SJSA1 (cell line): ENCODE data around the gene ASCL2. TPM values are rescaled to one million over a fixed set of nuclear protein-coding genes. Genes with fewer than 3 reads are reported as not detected.
"Not testable (repeated sequence)": the region's sequence is repeated elsewhere in the genome, so short reads cannot be mapped to it uniquely, and the experiment has no call there.

Source experiments
- DNase-seq, 2 experiments: peaks; one replicate each; pipeline ENCODE4 v3.0.0-alpha.2; 2015 to 2020; ENCODE audit warnings: low spot score in 2 of 2, low read depth in 1 of 2
- H3K27ac ChIP-seq: fragments of 250-450 bp; sonication (Bioruptor Pico); 2 replicates; pipeline ENCODE4 v1.5.1; 2020; ENCODE audit warnings: mild to moderate bottlenecking, moderate library complexity
- H3K27me3 ChIP-seq: fragments of 250-450 bp; sonication (Bioruptor Pico); replicated peaks from 2 replicates; pipeline ENCODE4 v1.5.1; 2020; ENCODE audit warnings: mild to moderate bottlenecking, moderate library complexity
- H3K36me3 ChIP-seq: fragments of 250-450 bp; sonication (Bioruptor Pico); 2 replicates; pipeline ENCODE4 v1.5.1; 2020; ENCODE audit warnings: mild to moderate bottlenecking
- H3K4me1 ChIP-seq: fragments of 250-450 bp; sonication (Bioruptor Pico); replicated peaks from 2 replicates; pipeline ENCODE4 v1.6.1; 2021; ENCODE audit warnings: mild to moderate bottlenecking
- H3K4me3 ChIP-seq: fragments of 250-450 bp; sonication (Bioruptor Pico); 2 replicates; pipeline ENCODE4 v1.5.1; 2020; ENCODE audit warnings: mild to moderate bottlenecking
- H3K9me3 ChIP-seq: fragments of 250-450 bp; sonication (Bioruptor Pico); replicated peaks from 2 replicates; pipeline ENCODE4 v1.5.1; 2020; ENCODE audit warnings: mild to moderate bottlenecking
- total RNA-seq: library from RNA; depleted of rRNA; stranded (reverse); fragments of >200 nt; shearing (Covaris generic); gene quantifications from 2 replicates; pipeline ENCODE4 v1.2.3, GENCODE V29; 2014

Gene ASCL2
- total RNA-seq, 1 experiment from 2014 or later = not detected

DNA sequence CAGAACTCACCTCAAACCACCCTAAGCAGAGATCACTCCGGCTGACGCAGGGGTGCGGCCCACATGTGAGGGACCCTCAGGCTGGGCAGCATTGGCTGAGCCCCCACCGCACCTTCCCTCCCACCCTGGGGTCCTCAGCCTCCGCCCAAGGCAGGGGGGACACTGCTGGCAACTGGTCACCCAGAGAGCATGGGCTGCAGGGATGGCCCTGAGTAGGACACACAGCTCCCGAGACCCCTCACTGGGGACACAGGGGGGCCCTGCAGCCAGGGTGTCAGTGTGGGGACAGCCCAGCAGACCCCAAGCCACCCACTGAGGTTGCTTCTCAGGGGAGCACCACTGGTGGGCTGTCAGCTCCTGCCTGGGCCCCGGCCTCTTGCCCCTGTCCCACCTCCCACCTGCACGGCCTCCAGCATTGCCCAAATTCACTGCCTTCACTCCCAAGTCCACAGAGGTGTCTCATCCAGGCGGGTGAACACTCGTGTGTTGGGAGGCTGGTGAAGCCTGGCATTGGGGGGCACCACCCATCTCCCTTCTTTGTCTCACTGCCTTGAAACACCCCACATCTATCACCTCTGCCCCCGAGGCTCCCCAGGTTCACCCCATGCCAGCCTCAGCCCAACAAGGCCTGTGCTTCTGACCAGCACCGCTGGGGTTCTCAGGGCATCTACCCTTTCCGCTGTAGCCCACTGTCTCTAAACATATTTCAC, 26.7 kb upstream of the ASCL2 start:
- peak in 1 of 2 experiments; percentile 43 for DNase-seq
- Histone ChIP-seq H3K27me3 (no peaks in the 10 kb centered on the region), H3K36me3 (no peaks in the 10 kb centered on the region), H3K27ac (no peak overlapping the region), H3K4me1 (peaks cover 7% of the 10 kb centered on the region), H3K9me3 (no peaks in the 10 kb centered on the region), H3K4me3 (no peak overlapping the region)

DNA sequence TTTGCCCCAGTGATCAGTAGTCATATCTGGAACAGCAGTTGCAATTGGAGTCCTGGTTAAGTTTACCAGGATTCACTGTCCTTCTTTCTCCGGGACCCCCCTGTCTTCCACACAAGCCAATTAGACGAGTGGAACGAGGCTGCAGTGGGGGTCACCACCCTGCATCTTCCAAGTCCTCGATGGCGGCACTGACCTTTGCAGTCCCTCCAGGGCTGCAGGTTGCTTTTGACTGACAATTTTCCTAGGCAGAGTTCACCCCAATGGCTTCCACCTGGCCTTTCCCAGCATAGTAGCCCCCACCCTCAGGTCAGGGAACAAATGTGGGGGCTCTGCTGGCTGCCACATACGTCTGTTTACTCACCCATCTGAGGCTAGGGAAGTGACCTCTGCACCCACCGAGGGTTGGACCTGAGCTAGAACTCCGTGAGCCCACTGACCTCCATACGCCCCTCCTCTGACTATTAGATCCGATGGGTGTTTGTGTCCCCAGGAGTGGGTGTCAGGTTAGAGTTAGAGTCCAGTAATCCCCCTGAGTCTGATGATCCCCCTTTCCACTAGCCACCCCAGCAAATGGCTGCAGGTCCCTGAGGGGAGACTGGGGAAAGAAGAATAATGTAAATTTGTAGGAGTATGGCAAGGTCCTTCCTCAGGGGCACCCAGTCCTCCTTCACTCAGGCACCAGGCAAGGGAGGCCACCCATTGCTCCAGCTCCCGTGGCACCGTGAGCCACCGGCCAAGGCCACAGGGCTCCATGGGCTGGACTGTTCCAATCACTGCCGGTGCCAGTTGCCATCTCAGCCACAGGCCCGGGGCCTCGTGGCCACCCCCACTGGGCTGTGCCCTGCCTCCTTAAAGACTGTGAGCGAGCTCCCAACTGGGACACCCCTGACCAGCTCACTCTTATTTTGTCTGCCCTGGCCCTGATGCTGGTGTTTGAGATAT, 25.9 kb upstream of the ASCL2 start:
- H3K27ac ChIP-seq = no peak overlapping the region
- peak in 1 of 2 experiments; percentile 36 for DNase-seq
- H3K4me1 ChIP-seq = no peaks in the 10 kb centered on the region
- H3K9me3 ChIP-seq = no peaks in the 10 kb centered on the region
- H3K4me3 ChIP-seq = no peak overlapping the region
- H3K27me3 ChIP-seq = no peaks in the 10 kb centered on the region
- H3K36me3 ChIP-seq = no peaks in the 10 kb centered on the region

DNA sequence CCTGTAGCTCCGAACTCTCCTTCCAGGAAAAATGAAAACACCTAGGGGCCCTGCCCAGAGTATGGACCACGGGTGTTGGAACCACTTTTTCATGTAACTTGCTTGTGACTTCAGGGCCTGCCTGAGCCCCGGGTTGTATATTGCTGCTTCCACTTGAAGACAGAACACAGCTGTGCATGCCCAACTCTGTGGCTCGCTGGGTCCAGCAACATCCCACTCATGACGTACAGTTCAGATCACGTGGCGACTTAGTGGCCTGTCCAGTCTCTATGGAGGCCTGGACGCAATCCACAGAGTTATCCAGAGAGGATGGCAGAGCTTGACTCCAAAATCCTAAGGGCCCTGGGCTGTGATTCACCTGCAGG, 24.5 kb upstream of the ASCL2 start:
- H3K27ac ChIP-seq = no peak overlapping the region
- H3K4me3 ChIP-seq = no peak overlapping the region
- peak in 1 of 2 experiments; percentile 45 for DNase-seq
- no peaks in the 10 kb centered on the region for H3K9me3 ChIP-seq
- H3K4me1 ChIP-seq = no peaks in the 10 kb centered on the region
- H3K27me3 ChIP-seq = no peaks in the 10 kb centered on the region
- no peaks in the 10 kb centered on the region for H3K36me3 ChIP-seq

DNA sequence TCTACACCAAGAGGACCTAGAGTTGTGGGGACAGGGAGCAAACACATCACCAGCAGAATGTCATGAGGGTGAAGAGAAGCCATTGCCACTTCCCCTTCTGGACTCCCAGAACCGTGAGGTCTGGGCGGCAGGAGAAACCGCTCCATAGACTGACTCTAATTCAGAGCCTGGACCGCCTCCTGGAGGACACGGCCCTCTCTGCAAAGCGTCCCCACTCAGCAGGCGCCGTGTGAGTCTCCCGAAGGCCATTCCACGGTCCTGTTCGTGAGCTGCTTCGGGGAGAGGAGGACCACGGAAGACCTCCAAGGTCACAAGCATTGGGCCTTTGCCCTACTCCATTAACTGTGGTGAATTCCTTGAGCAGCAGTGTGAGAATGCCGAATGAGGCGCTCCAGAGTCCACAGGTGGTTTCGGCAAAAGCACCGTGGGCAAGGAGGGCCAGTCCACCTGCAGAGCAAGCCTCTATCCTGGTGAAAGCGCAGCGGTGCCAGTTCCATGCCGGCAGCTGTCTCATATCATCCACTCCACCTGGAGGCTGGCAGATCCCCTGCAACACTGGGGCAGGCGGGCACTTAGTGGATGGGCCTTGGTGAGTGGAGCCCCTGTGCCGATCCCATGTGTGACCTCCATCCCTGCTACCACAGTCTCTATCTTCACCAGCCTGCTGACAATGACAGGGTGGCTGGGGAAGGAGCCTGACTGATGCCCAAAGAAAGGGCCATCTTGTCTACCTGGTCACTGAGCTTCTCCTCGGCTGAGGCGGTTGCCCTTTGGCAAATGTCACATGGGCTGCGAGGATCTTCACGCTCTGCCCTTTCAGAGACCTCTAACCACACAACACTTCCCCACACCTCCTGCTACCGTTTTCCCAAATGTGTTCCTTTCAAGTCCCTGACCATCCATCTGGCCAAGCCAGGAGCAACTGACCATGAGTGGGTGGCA, 23.9 kb upstream of the ASCL2 start:
- no peak overlapping the region for H3K27ac ChIP-seq
- no peaks in the 10 kb centered on the region for H3K36me3 ChIP-seq
- no peaks in the 10 kb centered on the region for H3K27me3 ChIP-seq
- no peaks in the 10 kb centered on the region for H3K9me3 ChIP-seq
- H3K4me3 ChIP-seq = no peak overlapping the region
- DNase-seq = peak in 1 of 2 experiments; percentile 47
- H3K4me1 ChIP-seq = no peaks in the 10 kb centered on the region

DNA sequence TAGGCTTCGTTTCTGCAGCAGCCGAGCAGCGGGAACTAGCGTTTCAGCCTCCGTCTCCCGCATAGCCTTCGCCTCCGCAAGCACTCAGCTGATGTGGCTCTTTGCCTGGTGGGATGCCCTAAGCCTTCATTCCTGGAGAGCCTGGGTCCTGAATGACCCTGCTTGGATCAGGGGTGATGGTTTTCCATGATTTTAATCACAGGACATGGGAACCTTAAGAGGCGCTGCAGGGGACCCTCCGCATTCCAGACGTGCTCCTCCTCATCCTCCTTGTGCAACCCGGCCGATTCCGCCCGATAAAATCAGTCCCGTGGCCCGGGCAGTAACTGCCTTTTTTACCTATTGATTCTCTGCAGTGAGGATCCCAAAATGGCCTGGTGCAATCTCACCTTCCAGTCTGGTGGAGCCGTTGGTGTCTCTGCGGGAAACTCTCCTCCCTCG, 23.2 kb upstream of the ASCL2 start:
- no peak overlapping the region for H3K4me3 ChIP-seq
- H3K4me1 ChIP-seq = no peaks in the 10 kb centered on the region
- H3K9me3 ChIP-seq = no peaks in the 10 kb centered on the region
- no peak overlapping the region for H3K27ac ChIP-seq
- no peaks in the 10 kb centered on the region for H3K27me3 ChIP-seq
- DNase-seq = peak in 1 of 2 experiments; percentile 44
- no peaks in the 10 kb centered on the region for H3K36me3 ChIP-seq

DNA sequence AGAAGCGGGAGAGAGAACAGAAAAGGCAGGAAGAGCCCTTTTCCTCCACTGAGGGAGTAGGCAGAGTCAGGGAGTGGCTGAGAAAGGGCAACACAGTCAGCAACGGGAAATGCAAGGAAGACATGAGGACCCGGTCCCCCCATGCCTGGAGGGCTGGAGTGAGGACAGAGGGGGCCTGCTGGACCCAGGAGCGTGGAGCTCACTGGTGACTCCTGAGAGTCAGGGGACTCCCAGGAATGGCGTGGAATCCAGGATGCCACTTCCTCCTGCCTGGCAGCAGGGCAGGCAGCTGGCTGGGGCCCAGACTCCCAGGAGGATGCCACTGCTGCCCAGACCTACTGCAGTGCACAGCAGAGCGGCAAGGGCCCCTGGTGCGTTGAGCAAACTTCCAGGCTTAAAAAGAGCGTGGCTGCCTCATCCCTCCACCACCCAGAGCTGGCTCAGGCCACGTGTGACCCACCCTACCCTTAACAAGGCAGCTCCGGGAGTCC, 20.0 kb upstream of the ASCL2 start:
- H3K36me3 ChIP-seq = no peaks in the 10 kb centered on the region
- H3K4me3 ChIP-seq = no peak overlapping the region
- H3K27ac ChIP-seq = no peak overlapping the region
- DNase-seq = peak in 1 of 2 experiments; percentile 39
- no peaks in the 10 kb centered on the region for H3K27me3 ChIP-seq
- no peaks in the 10 kb centered on the region for H3K9me3 ChIP-seq
- H3K4me1 ChIP-seq = peaks cover 9% of the 10 kb centered on the region

DNA sequence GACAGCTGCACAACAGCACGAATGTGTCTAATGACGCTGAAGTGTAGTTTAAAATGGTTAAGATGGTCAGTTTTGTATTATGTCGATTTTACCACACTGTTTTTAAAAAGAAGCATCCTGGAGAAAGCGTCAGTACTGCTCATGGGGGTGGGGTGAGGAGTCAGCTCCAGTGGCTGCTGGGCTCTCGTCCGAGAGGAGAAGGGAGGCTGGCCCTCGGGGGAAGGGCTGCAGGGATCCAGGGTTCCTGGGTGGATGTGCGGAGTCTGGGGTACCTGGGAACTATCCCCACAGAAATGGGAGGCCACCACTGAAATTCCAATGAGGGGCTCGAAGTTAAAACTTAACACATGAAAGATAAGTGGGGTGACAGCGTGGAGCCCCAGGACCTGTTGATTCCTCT, 19.5 kb upstream of the ASCL2 start:
- peak in 1 of 2 experiments; percentile 50 for DNase-seq
- H3K4me1 ChIP-seq = peaks cover 9% of the 10 kb centered on the region
- H3K9me3 ChIP-seq = no peaks in the 10 kb centered on the region
- H3K27ac ChIP-seq = no peak overlapping the region
- no peaks in the 10 kb centered on the region for H3K36me3 ChIP-seq
- no peaks in the 10 kb centered on the region for H3K27me3 ChIP-seq
- no peak overlapping the region for H3K4me3 ChIP-seq

DNA sequence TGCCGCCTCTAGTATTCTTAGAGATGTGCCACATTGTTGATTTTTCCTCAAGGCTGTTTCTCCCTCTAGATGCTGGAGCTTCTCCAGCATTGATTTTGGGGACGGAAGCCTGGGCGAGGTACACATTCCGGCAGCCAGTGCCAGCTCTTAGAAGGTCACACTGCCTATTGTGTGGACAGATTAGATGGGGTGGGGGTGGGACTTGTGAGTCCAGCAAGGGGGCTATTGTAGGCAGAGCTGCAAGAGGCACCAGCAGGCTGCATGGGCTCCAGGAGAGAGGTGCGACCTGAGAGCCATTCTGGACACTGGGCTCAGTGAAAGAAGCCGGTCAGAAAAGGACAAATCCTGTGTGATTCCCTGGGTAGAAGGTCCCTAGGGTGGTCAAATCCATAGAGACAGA, 19.0 kb upstream of the ASCL2 start:
- H3K4me1 ChIP-seq = peaks cover 9% of the 10 kb centered on the region
- H3K27ac ChIP-seq = no peak overlapping the region
- H3K4me3 ChIP-seq = no peak overlapping the region
- H3K9me3 ChIP-seq = no peaks in the 10 kb centered on the region
- peak in 1 of 2 experiments; percentile 37 for DNase-seq
- H3K36me3 ChIP-seq = no peaks in the 10 kb centered on the region
- H3K27me3 ChIP-seq = no peaks in the 10 kb centered on the region

DNA sequence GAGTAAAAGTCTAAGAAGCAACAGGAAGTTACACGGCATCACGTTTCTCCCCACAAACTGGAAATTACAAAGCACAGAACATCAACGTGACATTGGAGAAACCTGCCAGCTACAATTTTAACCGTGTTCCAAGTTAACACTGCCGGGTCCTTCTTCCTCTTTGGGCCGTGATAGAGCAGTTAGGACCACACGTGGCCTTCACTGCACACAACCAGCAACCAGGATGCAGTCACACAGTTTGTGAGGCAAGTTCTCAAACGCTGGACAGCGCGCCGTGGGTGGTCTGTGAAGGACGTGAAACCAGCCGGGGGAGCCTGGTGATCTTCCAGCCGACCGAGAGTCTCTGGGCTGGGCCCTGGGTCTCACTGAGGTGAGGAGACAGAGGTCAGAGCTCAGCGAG, 16.7 kb upstream of the ASCL2 start:
- H3K27me3 ChIP-seq = peaks cover 4% of the 10 kb centered on the region; the same call in 1 of the 2 replicates

DNA sequence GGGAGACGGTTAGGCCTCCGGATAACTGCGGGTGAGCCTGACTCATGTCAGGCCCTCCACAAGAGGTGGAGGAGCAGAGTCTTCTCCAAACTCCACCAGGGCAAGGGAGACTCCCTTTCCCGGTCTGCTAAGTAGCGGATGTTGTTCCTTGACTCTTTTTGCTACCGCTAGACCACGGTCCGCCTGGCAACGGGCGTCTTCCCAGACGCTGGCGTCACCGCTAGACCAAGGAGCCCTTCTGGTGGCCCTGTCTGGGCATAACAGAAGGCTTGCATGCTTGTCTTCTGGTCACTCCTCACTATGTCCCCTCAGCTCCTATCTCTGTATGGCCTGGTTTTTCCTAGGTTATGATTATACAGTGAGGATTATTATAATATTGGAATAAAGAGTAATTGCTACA, 16.0 kb upstream of the ASCL2 start:
- H3K4me1 ChIP-seq, H3K9me3 ChIP-seq, H3K27ac ChIP-seq, H3K27me3 ChIP-seq, H3K4me3 ChIP-seq, H3K36me3 ChIP-seq: not testable (repeated sequence)
- DNase-seq = peak in 1 of 2 experiments; percentile 30

More for the DNA sequence above, 16.7 kb upstream of the ASCL2 start:
- H3K4me3 ChIP-seq = no peak overlapping the region
- H3K36me3 ChIP-seq = no peaks in the 10 kb centered on the region
- 0 out of 2 replicates have a peak, but pooled peaks cover 2% of the 10 kb centered on the region for H3K9me3 ChIP-seq
- peak; percentile 71 to 84 for DNase-seq
- H3K27ac ChIP-seq = peak overlapping the region; percentile 11; the same call in 1 of the 2 replicates
- H3K4me1 ChIP-seq = peaks cover 9% of the 10 kb centered on the region

DNA sequence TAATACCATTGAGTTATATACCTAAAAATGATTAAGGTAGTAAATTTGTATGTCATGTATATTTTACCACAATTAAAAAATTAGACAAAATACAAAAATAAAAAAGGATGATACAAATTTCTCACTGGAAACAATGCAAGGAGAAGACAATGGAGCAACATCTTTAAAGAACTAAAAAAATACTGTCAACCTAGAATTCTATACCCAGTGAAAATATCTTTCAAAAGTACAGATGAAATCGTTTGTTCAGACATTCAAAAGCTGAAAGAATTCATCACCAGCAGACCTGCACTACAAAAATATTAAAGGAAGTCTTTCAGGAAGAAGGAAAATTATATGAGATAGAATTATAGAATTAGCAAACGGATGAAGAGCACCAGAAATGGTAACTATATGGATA, 9.8 kb upstream of the ASCL2 start:
- 0 out of 2 replicates have a peak, but pooled peaks cover 2% of the 10 kb centered on the region for H3K9me3 ChIP-seq
- no peaks in the 10 kb centered on the region for H3K36me3 ChIP-seq
- H3K4me1 ChIP-seq = no peaks in the 10 kb centered on the region
- no peak for DNase-seq
- H3K27me3 ChIP-seq = peaks cover 20% of the 10 kb centered on the region
- no peak overlapping the region for H3K27ac ChIP-seq
- H3K4me3 ChIP-seq = no peak overlapping the region

DNA sequence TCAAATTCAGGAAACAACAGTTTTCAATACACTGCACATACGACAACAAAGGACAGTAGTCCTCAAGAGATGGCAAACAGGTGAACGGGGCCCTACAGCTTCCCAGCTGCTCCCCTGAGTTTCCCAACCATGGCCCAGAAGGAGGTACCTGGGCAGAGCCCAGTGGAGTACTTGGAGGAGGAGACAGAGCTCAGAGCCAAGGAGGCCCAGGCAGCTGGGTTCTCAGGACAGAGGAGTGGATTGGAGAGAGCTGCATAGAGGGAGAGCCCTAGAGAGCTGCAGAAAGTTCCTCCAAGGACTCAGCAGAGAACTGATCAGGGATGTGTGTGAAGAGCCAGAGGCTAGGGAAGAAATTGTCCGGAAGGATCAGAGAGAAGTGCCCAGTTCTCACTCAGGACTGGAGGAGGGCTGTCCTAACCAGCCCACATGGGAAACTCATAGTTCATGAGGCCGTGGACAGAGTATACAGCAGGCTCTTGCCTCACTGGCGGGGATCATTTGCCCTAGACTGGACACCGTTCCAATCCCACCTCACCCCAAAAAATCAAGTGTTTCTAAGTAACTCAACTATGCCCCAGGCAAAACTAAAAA, 7.6 kb upstream of the ASCL2 start:
- no peaks in the 10 kb centered on the region for H3K4me1 ChIP-seq
- peaks cover 31% of the 10 kb centered on the region for H3K27me3 ChIP-seq
- peak in 1 of 2 experiments; percentile 37 for DNase-seq
- 0 out of 2 replicates have a peak, but pooled peaks cover under 1% of the 10 kb centered on the region for H3K9me3 ChIP-seq
- H3K4me3 ChIP-seq = no peak overlapping the region
- H3K36me3 ChIP-seq = no peaks in the 10 kb centered on the region
- H3K27ac ChIP-seq = no peak overlapping the region

DNA sequence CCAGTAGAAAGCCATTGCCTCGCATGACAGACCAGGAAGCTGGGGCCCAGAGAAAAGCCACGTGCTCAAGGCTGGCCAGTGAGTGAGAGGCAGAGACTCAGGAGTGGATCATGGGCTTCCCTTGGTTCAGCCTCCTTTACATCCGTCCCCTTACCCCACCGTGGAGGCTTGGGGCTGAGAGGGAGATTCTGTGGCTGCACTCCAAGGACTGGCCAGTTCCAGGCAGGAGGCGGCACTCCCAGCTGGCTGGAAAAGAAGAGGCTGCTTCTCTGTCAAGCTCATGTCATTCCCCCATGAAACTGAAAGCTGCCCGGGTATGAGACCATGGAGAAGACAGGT, 6.6 kb upstream of the ASCL2 start:
- Histone ChIP-seq H3K27ac (no peak overlapping the region), H3K36me3 (no peaks in the 10 kb centered on the region), H3K27me3 (peaks cover 38% of the 10 kb centered on the region), H3K9me3 (no peaks in the 10 kb centered on the region), H3K4me1 (no peaks in the 10 kb centered on the region), H3K4me3 (no peak overlapping the region)
- peak in 1 of 2 experiments; percentile 38 for DNase-seq
